ENCODE data around the gene MEGF11.

- TF ChIP-seq TCF7L2 (IDR thresholded peaks at IDR 0.05; ENCODE audit: borderline replicate concordance, low read depth, low read length) (no peak), BCL11A (tag by site-specific recombination; IDR thresholded peaks at IDR 0.05; ENCODE audit: low read depth) (no peak), ZNF10 (tag by site-specific recombination; IDR thresholded peaks at IDR 0.05) (no peak), ZFP41 (tag by site-specific recombination; IDR thresholded peaks at IDR 0.05; ENCODE audit: borderline replicate concordance) (no peak), ZSCAN23 (tag by site-specific recombination; IDR thresholded peaks at IDR 0.05) (no peak), ZNF837 (tag by site-specific recombination; IDR thresholded peaks at IDR 0.05) (no peak), ZNF146 (tag by site-specific recombination; IDR thresholded peaks at IDR 0.05) (no peak)
- TF ChIP-seq, protein P1, sequence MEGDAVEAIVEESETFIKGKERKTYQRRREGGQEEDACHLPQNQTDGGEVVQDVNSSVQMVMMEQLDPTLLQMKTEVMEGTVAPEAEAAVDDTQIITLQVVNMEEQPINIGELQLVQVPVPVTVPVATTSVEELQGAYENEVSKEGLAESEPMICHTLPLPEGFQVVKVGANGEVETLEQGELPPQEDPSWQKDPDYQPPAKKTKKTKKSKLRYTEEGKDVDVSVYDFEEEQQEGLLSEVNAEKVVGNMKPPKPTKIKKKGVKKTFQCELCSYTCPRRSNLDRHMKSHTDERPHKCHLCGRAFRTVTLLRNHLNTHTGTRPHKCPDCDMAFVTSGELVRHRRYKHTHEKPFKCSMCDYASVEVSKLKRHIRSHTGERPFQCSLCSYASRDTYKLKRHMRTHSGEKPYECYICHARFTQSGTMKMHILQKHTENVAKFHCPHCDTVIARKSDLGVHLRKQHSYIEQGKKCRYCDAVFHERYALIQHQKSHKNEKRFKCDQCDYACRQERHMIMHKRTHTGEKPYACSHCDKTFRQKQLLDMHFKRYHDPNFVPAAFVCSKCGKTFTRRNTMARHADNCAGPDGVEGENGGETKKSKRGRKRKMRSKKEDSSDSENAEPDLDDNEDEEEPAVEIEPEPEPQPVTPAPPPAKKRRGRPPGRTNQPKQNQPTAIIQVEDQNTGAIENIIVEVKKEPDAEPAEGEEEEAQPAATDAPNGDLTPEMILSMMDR (tag by site-specific recombination; IDR thresholded peaks at IDR 0.05): no peak; the same call in 1 of the 2 replicates
Measured at GRCh38 chr15:66287461-66288057, 34.0 kb upstream of the MEGF11 start.
